Fibroblast of pulmonary artery (primary cell): Measurements from ENCODE around the gene MYRIP.
A peak's percentile ranks its signal among the peaks of the same experiment; 100 is the strongest.

ENCODE experiments used
- DNase-seq: peaks from one replicate; pipeline ENCODE4 v3.0.0-alpha.2; 2010; ENCODE audit warnings: low read depth
- H3K4me3 ChIP-seq: replicated peaks from 2 replicates; pipeline ENCODE4 v1.5.1; 2011; ENCODE audit warnings: low read depth, mild to moderate bottlenecking, control low read depth, low read length, moderate library complexity
- CTCF ChIP-seq: IDR thresholded peaks from 2 replicates; pipeline ENCODE4 v1.5.1; 2011; ENCODE audit warnings: mild to moderate bottlenecking, control low read depth, low read length, inconsistent platforms; ENCODE audit errors: missing control alignments

The MYRIP gene

GRCh38 chr3:40237889-40238571 lies 428.6 kb downstream of the MYRIP start:
- TF ChIP-seq CTCF = peak; percentile 33

DNA sequence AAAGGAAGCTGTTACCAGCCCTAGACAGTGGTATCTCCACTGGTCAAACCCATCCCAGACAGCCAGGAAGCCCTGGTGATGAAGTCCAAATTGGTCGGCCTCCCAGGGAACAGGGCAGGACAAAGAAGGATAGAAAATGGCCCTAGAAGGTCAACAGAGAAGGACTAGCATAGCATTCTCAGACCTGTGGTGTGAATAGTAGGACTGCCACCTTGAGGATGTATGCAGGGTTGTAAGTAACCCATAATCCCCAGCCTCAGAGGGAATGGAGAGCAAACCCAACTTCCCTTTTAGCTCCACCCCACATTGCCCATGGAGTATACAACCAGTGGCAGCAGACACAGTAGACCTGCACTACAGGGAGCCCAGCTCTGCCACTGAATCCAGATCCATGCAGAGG lies 431.5 kb downstream of the MYRIP start:
- H3K4me3 ChIP-seq = no peak overlapping the region
- no peak for DNase-seq
- no peak for TF ChIP-seq CTCF

More at GRCh38 chr3:40237889-40238571, 428.6 kb downstream of the MYRIP start:
- no peak overlapping the region for H3K4me3 ChIP-seq
- peak; percentile 22 for DNase-seq

DNA sequence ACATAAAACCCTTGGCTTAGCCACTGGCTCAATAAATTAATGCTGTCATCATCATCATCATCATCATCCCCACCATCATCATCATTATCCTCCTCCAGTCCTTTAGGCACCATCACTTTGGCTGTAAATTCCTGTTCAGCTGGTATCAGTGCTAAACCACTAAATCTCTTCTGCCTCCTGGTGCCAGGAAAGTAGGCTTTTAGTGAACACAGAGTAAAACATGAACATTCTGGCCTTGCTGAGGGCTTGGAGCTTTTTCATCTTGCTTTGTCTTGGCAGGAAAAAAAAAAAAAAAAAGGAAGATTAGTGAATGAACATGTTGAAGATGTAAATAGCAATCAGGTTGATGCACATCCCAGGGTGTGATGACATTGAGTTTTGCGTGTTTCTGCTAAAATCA lies 432.8 kb downstream of the MYRIP start:
- no peak for DNase-seq
- TF ChIP-seq CTCF = no peak
- no peak overlapping the region for H3K4me3 ChIP-seq

DNA sequence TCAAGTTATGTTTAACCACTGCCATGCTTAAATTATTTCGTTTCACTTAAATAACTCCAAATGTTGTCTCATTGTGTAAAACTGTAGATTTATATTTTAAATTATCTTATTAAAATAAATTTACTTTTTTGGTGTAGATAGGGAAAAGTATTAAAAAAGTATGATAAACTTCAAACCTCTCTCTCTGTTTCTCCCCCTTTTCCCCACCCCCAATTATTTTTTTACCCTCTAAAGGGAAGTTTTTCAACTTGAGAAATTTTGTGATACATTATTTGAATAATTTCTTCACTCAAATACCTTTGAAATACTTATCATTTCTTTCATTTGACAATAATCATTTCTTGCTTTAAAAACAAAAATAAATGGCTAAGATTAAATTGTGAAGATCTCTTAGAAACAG lies 433.2 kb downstream of the MYRIP start:
- DNase-seq = no peak
- no peak overlapping the region for H3K4me3 ChIP-seq
- TF ChIP-seq CTCF = no peak

DNA sequence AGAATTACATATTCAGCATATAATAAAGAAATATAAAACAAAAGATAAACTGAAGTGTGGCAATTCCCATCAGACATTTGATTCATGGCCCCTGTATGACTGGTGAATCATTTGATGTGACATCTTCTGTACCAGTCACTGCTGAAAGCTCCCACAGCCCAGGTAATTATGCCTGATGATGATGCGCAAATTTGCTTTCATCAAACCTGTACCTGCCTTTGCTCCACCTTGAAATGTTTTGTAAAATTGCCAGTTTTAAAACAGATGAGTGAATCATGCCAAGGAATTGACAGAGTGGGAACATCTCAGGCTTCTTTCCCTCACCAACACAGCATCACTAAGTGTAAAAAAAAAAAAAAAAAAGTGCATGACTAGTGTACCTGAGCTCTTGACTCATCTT lies 433.6 kb downstream of the MYRIP start:
- no peak overlapping the region for H3K4me3 ChIP-seq
- TF ChIP-seq CTCF = no peak
- no peak for DNase-seq

DNA sequence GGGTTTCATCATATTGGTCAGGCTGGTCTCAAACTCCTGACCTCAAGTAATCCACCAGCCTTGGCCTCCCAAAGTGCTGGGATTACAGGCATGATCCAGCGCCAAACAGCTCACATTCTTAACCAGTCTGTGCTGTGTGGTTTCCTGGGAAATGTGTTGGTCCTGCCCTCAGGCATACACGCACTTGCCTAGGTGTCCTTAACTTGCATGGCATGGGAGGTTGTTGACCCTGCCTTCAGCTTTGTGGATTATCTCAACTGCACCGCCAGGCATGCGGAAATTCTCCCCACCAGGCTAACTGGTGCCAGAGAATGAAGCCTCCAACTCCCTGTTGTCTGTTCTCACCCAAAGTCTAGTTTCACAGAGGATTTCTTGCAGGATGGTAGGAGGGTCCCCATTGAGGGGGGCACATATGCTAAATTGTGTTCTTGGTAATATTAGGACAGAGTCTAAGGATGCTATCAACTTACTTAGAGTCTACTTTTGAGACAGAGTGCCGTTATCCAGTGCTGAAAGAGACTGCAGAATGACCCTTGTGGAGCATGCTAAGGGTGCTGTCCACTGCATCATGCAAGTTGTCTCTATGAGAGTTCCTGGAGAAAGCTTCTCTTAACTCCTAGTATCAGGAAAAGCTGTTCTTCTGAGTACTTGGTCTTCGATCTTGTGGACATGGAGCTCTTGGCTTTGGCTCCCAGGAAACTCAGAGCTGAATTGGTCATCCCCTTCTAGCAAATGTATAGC lies 438.5 kb downstream of the MYRIP start:
- no peak overlapping the region for H3K4me3 ChIP-seq
- TF ChIP-seq CTCF = no peak
- DNase-seq = no peak
